DMS79 treated with DMSO at 0.1 percent for 48 hours (cell line): ENCODE measurements around the gene NPAS3.

ENCODE experiments used
- DNase-seq: peaks from one replicate; lab custom pipeline; 2025; lab: John Stamatoyannopoulos, UW

NPAS3 gene

DNA sequence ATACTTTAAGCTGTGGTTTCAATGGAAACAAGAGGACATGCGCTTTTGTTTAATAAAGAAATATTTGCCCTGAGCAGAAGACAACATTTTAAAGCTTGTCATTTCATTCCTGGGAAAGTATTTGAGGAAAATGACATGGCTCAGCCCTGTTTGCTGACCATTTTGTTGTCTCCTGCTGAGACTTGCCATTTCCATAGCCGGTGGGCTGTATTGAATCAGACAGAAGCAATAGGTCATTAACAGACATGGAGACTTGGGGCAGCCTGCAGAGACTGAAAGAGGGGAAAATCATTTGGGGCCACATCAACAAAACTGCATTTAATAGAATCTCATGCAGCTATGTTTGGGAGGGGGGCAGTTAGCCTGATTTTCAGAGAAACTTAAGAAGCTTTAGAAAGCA lies 443.0 kb downstream of the NPAS3 start:
- DNase-seq = no peak

DNA sequence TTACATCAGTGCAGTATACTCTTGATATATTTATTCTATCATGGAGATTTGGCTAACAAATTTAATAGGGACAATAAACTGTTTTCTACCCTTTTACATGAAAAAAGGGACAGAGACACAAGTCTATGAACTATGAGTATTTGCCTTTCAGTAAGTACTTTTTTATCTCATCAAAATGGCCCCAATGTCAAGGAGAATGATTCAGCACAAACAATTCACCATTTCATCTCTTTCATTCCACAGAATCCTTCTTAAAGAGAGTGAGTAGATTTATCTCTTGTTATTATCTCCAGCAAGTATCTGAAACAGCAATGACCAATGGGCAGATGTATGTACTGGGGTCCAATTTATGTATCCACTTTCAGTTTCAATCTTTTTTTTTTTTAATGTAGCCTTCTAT lies 447.5 kb downstream of the NPAS3 start:
- DNase-seq = no peak

DNA sequence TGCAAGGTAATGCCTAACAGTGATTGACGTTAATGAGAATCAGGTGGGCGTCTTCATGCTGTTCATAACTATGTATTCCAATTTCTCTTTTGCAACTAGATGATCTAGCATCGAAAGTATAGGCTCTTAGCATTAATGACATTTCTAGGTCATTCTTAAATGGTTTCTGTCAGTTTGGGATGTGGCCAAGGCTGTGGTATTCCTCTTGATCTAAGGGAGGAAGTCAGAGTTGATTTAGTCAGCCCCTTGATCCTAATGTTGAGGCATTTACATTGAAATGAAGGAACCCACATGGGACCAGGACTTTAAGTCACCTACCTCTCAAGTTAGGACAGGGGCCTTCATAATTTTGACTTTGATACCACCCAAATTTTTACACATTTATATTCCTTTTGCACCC lies 448.1 kb downstream of the NPAS3 start:
- DNase-seq = no peak

DNA sequence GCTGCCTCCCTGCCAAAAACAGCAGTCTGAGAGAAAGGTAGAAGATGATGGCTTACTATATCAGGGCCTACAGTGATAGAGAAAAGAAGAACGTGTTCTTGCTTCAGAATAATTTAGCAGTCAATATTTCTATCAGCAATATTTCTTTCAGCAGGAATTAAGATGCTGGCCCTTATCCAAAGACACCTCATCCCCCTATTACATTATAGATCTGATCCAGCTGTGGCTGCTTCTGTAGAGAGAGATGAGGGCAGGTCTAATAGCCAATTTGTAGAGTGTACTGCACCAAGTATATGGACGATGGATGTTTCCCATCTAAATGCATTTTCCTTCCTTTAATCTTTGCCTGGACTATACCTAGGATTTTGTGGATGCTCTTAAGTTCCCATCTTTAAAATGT lies 451.7 kb downstream of the NPAS3 start:
- no peak for DNase-seq

DNA sequence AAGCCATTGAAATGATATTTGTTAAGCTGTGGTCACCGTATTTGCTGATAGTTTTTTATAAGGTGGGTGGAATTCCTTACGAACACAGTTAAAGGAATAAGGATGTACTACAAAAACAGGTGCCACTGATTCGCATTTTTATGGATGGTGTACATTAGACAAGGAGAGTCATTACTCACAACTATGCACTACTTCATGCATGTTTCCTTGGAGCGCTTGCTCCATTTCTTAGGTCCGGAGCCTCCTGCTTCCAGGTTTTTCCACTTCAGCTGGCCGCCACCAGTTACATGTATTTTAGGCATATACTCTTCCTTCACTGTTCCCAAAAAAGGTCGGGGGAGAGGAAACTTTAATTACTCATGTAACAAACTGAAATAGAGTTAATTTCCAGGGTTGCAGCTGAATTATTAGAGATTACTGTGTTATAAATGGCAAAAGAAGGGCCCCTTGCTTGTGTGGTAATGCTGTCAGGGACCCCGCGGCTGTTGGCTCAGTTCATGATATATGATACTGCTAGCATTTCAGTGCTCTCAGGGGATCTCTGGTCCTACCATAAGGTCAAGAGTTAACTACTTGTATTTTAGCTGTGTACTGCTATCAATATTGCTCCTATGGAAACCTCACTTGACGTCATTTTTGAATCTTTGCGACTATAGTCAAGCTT lies 454.7 kb downstream of the NPAS3 start:
- no peak for DNase-seq

DNA sequence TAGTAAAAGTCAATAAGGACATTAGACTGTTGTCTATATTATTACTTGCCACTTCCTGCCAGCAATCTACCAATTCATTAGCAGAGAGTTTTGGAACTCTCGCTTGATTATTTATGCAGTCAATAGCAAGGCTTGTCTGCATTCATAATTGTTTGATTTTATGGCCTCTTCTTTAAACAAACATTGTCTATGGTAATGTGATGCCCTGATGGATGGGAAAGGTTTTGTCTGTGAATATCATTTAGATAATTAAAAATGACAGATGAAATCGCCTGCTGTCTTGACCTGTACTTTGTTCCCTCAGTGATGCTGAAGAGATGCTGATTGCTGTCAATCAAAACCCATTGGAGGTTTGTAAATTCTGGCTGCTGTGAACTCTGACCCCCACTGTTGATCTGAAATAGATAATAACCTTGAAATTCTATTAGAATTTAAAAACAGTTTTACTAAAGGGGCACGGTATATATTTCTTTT lies 455.3 kb downstream of the NPAS3 start:
- no peak for DNase-seq

DNA sequence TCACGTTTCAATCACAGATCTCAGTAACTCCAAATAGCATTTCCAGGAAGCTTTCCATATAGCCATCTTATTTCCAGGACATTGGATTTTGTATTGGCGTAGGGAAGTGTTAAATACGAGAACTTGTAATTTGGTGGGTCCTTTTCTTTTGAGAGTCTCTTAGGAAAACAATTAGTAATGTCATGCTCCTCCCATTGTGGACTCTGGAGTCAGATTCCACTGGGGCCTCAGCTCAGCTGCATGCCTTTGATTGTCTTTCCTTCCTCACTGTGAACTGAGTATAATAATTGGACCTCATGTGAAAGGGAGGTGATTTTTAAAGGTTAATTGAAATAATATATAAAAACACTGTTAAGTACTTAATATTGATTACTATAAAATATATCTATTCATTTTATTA lies 462.6 kb downstream of the NPAS3 start:
- no peak for DNase-seq

DNA sequence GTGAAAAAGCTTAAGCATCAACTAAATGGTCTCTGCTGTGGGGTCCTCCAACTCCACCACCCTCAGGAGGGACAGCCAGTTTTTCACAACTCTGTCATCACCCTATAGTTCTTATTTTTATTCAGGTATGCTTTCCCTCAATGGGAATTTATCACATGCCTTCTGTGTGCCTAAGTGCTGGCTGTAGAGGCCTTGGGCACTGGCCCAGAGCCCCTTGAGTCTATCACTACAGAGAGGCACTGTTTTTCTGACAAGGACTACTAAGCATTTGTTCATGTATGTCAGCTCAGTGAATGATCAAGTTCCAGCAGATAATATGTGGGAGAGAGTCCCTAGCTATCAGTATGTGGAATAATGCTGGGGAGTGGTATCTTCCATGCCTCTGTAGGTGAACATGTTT lies 463.9 kb downstream of the NPAS3 start:
- DNase-seq = no peak

DNA sequence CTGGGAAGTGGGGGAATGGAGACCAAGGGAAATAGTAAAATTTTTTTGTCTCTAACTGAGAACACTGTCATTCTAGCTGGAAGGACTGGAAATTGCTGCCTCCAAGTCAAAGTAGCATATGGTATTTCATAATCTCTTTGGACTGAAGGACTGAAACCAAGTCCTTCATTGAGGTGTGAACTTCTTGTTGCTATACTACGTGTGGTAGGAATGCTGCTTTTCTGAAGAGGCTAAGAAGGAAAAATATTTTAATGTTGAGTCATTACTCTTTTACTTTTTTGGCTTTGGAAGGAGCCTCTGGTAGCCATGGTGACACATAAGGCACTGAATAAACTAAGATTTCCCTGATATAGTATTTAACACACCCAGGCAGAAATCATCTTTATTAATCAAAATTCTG lies 465.4 kb downstream of the NPAS3 start:
- DNase-seq = no peak

DNA sequence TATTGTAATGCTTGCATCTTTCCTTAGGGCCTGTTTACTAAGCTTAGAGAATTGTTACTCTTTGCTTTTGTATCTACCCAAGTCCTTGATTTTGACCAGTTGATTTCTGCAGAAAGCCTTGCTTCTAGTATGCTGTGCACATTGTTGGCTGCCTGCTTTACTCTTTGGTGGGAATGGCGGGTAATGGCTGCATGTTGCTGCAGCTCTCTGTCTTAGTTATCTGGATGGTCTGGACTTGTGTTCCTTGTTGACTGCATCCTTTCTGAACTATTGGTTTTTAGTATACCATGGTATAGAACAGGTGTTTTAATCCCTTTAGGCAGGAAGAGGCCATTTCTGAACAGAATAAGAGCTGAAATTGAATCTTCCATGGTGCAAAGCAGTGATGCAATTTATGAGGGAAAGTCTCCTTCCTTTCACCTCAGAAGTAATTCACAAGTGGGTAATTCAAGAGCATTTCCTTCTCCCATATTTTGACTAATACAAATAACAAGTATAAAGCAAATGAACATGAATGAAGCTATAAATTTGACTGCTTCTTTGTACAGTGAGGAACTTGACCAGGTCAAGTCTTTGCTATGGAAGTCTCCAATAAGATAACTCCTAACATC lies 466.4 kb downstream of the NPAS3 start:
- DNase-seq = no peak

DNA sequence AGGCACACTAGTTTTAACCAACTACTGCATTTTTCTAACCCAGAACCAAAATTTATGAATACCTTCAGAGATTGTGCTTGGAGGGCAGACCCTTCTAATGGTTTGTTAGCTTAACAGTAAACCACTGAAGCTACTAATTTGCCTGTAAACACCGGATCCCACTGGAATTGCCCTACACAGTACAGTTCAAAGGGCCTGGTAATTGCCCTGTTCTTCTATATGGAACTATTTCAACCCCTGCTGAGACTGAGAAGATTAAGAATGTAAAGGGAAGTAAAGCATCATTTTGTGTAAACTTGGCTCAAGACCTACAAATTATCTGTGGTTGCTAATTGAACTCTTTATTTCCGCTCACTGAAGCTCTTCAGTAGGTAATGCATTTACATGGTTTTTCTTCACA lies 468.1 kb downstream of the NPAS3 start:
- DNase-seq = no peak

DNA sequence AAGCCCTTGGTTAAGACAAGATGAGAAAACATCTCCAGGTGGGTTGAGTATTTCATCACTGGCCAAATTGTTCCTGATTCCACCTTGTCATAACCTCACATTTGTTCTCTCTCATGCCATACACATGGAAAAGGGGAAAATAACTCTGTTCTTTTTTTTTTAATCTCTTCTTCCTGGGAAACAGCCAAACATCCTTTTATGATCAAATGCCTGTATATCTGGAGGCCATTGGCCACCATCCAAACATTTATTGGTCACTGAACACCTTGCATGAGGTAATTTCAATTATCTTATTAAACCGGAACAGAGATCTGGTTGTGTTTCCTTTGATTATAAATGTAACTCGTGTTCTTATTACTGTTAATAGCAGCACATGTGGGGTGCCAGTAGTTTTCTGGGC lies 469.6 kb downstream of the NPAS3 start:
- no peak for DNase-seq

DNA sequence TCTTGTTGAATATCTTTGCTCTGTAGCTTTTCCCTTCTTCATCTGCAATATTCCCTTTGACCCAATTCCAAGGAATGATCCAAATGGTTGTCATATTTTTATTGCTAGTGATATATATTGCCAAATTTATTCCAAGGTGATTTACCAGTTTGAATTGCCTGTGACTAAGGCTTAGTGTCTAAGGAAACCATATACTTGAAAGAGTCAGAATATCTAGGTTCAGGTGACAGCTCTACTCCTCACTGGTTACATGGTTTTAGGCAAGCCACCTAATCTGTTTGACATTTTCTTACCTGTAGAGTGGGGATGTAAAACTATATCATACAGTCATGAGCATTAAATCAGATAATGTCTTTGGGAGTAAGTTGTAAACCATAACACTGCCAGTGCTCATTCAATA lies 473.8 kb downstream of the NPAS3 start:
- no peak for DNase-seq

DNA sequence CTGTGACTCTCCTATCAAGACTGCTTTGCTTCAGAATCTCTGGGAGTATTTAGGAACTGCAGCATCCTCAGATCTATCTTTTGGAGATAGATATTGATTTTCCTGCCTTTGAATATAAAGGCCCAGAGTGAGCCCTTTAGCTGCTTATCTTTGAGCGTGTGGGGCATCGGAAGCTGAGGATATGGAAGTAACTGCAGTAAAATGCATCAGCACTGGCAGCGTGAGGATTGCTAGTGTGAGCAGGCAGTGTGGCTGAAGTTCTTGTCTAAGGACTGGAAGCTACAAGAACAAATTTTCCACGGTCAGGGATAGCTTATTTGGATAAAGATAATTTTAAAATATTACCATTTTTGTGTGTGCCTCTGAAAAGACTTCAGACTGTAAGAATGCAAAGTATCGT lies 474.7 kb downstream of the NPAS3 start:
- no peak for DNase-seq

DNA sequence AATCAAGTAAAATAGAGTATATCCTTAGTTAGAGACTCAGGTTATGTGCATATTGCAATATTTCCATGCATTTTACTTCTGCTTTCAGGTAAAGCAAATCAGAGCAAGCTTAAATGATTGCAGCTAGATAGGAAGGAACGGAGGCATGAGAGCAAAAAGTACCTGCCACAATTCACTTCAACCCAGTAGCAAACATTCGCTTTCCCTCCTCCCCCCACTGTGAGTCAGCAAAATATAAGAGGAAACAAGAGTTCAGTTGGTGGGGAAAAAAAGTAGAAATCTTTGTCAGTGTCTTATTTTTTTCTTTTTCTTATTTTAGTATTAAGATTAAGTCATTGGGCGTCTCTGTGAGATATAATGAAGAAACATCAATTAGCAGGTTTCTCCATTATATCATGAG lies 475.4 kb downstream of the NPAS3 start:
- DNase-seq = no peak

DNA sequence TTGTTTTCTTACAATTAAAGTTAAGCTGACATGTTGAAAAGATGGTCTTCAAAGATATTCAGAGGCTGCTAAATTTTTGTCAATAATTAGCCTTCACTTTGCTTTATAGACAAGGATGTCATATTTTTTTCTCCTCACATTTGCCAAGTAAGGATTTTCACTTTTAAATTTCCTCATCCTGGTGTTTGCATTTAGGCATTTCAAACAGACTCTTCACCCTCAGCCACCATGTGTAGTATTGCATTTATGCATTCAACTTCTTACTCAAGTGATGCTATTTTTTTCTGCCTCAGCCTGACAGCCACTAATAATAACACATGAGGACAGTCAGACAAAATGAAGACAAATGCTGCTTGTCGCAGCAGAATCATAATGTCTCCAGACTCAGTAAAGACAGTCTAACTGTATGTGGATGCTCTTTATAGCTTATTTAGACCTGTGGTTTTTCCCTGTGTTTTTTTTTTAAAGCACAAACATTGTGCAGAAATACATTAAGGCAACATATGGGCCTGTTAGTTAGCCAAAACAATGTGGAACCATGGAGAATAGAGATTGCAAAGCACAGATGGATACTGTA lies 481.5 kb downstream of the NPAS3 start:
- no peak for DNase-seq

DNA sequence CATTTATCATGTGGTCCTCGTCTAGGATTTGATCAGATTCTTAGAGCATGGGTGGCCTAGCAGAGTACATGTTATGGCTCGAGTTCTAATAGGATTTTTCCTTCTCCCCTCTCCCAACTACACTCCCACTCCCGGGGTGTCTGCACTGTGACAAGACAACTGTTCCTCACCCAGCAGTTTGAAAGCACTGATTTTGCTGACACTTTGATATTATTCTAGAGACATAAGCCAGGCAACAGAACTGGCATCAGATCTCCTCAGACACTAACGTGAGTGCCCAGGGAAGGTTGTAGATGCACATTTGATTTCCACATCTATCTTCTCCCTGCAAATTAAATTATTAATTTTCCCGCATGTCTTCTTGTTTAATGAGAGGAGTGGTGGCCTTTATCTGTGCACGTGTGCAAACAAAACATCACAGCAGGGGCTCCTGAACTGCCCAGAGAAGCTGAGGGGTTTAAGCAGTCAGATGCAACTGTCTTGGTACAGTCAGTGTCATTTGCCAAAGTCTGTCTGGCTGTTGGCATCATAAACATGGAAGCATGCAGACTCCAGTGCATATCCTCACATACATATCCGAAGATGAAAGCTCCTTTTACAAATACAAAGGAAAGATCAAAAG lies 491.8 kb downstream of the NPAS3 start:
- DNase-seq = no peak

DNA sequence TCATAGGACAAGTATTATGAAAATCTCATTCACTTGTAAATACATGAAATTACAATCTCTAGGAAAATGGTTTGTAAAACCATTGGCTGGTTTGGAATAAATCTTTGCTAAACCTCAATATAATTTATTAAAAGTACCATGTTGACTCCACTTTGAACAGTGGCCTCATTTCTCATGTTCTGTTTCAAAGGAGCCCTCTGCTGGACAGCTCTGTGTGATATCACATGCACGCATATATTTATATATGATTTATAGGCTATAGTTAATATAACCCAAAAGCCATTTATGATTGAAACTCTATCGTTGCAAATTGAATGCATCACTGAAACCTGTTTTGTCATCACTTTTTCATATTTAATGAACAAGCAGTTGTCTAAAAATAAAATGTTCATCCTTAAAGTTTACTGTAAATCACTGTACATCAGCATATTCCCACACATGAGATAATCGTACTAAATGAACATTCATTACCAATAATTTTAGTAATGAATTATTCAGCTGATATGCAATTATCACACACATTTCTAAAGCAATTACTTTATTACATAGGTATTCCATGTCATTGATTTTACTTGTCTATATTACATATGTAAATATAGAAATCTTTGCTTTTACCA lies 493.8 kb downstream of the NPAS3 start:
- DNase-seq = no peak

DNA sequence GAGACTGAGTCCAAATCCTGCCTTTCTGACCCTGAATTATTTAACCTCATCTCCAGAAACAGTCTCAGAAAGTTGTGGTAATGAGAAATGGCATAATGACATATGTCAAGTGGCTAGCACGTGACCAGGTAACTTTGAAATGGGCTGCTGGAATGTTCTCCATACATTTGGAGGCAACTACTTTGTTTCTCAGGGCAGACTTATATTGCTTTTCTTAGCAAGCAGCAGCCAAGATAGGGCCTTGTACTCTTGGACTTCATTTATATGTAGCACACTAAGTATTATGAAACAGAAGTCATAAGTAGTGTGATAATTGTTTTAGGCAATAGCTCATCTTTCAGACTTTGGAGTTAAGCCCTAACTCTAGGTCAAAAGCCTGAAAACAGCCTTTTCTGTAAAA lies 494.7 kb downstream of the NPAS3 start:
- no peak for DNase-seq

DNA sequence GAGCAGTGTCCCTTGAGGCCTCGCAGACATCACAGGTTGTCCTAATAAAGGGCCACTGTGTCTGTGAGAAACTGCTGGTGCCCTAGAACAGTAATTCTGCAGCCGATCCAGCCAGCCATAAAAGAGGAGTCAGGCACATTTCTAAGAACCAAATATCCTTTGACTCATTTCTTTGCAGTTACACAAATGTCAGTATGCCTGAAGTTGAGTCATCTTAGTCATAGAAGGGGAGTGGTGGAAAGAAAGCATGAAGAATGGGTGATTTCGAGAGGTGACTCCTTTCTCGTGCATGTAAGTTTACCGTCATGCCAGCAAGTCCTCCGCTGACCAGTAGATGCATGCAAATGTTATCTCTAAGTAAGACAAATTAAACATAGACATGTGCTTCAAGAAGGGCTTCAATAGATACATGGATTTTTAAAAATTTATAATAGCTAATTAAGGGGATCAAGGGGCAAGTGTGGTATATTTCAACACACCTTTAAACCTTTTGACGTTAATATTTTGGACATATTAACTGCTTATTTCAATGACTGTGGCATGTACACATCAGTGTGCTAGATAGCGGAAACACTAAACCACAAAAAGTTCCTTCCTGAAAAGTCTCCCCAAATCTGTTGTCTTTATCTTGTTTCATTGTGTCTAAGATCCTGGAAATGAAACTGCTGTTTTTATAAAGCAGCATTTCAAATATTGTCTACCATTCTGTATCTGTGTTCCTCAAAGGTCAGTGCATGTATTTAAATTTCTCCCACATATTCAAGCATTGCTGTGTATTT lies 497.4 kb downstream of the NPAS3 start:
- DNase-seq = no peak

DNA sequence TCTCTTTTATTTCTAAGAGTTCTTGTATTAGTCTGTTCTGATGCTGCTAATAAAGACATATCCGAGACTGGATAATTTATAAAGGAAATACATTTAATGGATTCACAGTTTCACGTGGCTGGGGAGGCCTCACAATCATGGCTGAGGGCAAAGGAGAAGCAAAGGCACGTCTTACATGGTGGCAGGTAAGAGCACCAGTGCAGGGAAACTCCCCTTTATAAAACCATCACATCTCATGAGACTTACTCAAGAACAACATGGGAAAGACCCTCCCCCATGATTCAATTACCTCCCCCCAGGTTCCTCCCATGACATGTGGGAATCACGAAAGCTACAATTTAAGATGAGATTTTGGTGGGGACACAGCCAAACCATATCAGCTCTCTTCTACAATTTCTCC lies 503.0 kb downstream of the NPAS3 start:
- DNase-seq = no peak

DNA sequence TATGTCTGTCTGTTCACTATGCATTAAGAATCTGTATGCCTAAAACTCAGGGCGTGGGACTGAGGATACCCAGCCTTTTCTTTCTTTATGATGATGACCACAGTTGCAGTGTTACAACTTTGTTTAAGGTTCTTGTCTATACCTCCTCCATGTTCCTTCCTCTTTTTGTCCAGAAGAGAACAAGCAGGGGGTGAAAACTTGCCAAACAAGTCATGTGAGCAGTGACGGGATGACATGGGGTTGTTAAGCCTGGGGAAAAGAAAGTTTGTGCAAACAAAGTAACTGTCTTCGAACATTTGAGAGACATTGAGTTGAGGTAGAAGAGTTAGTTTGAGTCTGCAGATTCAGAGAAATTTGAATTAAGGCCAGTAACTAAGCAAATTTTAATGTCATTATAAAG lies 505.5 kb downstream of the NPAS3 start:
- no peak for DNase-seq
